H1 (cell line): ENCODE results near the gene DSE. TPM values are rescaled to one million over a fixed set of nuclear protein-coding genes. Genes with fewer than 3 reads are reported as not detected.

ENCODE experiments used
- CTCF ChIA-PET: fragments of 300-600 bp; sonication (Branson Sonifier 250); formaldehyde crosslinking; loops from one replicate; lab custom pipeline; 2021; ENCODE audit not compliant: partially characterized antibody; lab: Charles Lee
- POLR2A ChIA-PET: fragments of 300-600 bp; sonication (Branson Sonifier 250); formaldehyde crosslinking; loops from one replicate; lab custom pipeline; 2021; ENCODE audit warnings: inconsistent platforms; ENCODE audit not compliant: partially characterized antibody; lab: Charles Lee
- DNase-seq, 2 experiments: peaks; one replicate each; pipeline versions ENCODE4 v3.0.0 to v3.0.0-alpha.2; 2010 to 2022; ENCODE audit warnings: low spot score in 2 of 2, low read depth in 1 of 2, mixed read lengths in 1 of 2
- FAIRE-seq: peaks from 2 replicates; lab custom pipeline; 2011; peaks lifted over from hg19 to GRCh38; lab: Jason Lieb, UNC
- H2AFZ ChIP-seq: 2 replicates; pipeline ENCODE4 v1.8.1; 2012; ENCODE audit warnings: low read length, inconsistent platforms
- H2AK5ac ChIP-seq: 2 replicates; pipeline ENCODE4 v1.6.1; 2013; ENCODE audit warnings: low read depth, low read length
- H2BK120ac ChIP-seq: replicated peaks from 2 replicates; pipeline ENCODE3; 2013; ENCODE audit warnings: low read depth, low read length, inconsistent platforms
- H2BK12ac ChIP-seq: 2 replicates; pipeline ENCODE4 v1.6.1; 2013; ENCODE audit warnings: low read depth, low read length
- H2BK15ac ChIP-seq: 2 replicates; pipeline ENCODE4 v1.6.1; 2013; ENCODE audit warnings: low read length
- H2BK20ac ChIP-seq: 2 replicates; pipeline ENCODE4 v1.6.1; 2013; ENCODE audit warnings: low read length
- H2BK5ac ChIP-seq: 2 replicates; pipeline ENCODE4 v1.6.1; 2013; ENCODE audit warnings: low read depth, low read length
- H3K14ac ChIP-seq: 2 replicates; pipeline ENCODE4 v1.6.1; 2013; ENCODE audit warnings: inconsistent platforms; ENCODE audit not compliant: insufficient read length
- H3K18ac ChIP-seq: 2 replicates; pipeline ENCODE4 v1.6.1; 2013; ENCODE audit warnings: low read length; ENCODE audit errors: extremely low read depth
- H3K23ac ChIP-seq: 2 replicates; pipeline ENCODE4 v1.6.1; 2013; ENCODE audit warnings: inconsistent platforms; ENCODE audit not compliant: insufficient read length
- H3K23me2 ChIP-seq: 2 replicates; pipeline ENCODE4 v1.6.1; 2013; ENCODE audit warnings: low read depth, low read length
- H3K27ac ChIP-seq: 2 replicates; pipeline ENCODE4 v1.6.1; 2011; ENCODE audit warnings: low read depth, low read length, inconsistent platforms
- H3K27me3 ChIP-seq, 4 experiments: replicated peaks in 1 of 4; 1 replicate in 1 of 4; 2 replicates in 3 of 4; pipeline versions ENCODE4 v1.6.1 to v1.8.1; 2011 to 2013; ENCODE audit warnings: low read length in 3 of 4, mild to moderate bottlenecking in 3 of 4, inconsistent platforms in 2 of 4, mixed read lengths in 2 of 4, moderate library complexity in 1 of 4; ENCODE audit not compliant: control insufficient read depth in 3 of 4, insufficient read depth in 3 of 4; ENCODE audit errors: extremely low read depth in 1 of 4
- H3K36me3 ChIP-seq, 4 experiments: 2 replicates each; pipeline versions ENCODE4 v1.6.1 to v1.8.1; 2011 to 2013; ENCODE audit warnings: mild to moderate bottlenecking in 4 of 4, low read length in 3 of 4, moderate library complexity in 2 of 4, control low read depth in 1 of 4, inconsistent platforms in 1 of 4; ENCODE audit not compliant: insufficient read depth in 4 of 4, control insufficient read depth in 2 of 4
- H3K4ac ChIP-seq: replicated peaks from 2 replicates; pipeline ENCODE3; 2013; ENCODE audit warnings: low read length, low read depth, mixed read lengths, inconsistent platforms; ENCODE audit not compliant: insufficient read length
- H3K4me1 ChIP-seq, 4 experiments: replicated peaks in 1 of 4; 1 replicate in 1 of 4; 2 replicates in 3 of 4; pipeline versions ENCODE4 v1.6.1 to v1.8.1; 2011 to 2013; ENCODE audit warnings: low read length in 3 of 4, inconsistent platforms in 2 of 4, mixed read lengths in 1 of 4; ENCODE audit not compliant: insufficient read depth in 4 of 4, control insufficient read depth in 3 of 4
- H3K4me2 ChIP-seq, 2 experiments: 2 replicates each; pipeline versions ENCODE4 v1.6.1 to v1.8.1; 2011 to 2013; ENCODE audit warnings: low read depth in 2 of 2, low read length in 2 of 2, control low read depth in 1 of 2, inconsistent platforms in 1 of 2, mild to moderate bottlenecking in 1 of 2; ENCODE audit not compliant: insufficient read depth in 1 of 2
- H3K4me3 ChIP-seq, 4 experiments: fragments of 200-600, 300-600 bp in 1 of 4; sonication (generic), shearing (Covaris generic), sonication (Bioruptor Twin) in 1 of 4; 2 replicates each; pipeline versions ENCODE4 v1.5.1 to v1.8.1; 2011 to 2016; ENCODE audit warnings: low read length in 4 of 4, low read depth in 3 of 4, control low read depth in 2 of 4, inconsistent platforms in 2 of 4, mild to moderate bottlenecking in 2 of 4, mixed read lengths in 1 of 4, moderate library complexity in 1 of 4; ENCODE audit not compliant: insufficient read depth in 2 of 4; ENCODE audit errors: extremely low read depth in 1 of 4
- H3K56ac ChIP-seq: replicated peaks from 2 replicates; pipeline ENCODE3; 2013; ENCODE audit warnings: low read depth, mild to moderate bottlenecking, mixed read lengths, low read length, inconsistent platforms; ENCODE audit not compliant: insufficient read length
- H3K79me1 ChIP-seq: 2 replicates; pipeline ENCODE4 v1.6.1; 2013; ENCODE audit warnings: low read depth, low read length, control low read depth
- H3K79me2 ChIP-seq, 2 experiments: 2 replicates each; pipeline versions ENCODE4 v1.6.1 to v1.8.1; 2012 to 2013; ENCODE audit warnings: low read length in 2 of 2, mild to moderate bottlenecking in 2 of 2, inconsistent platforms in 1 of 2; ENCODE audit not compliant: insufficient read depth in 2 of 2, control insufficient read depth in 1 of 2
- H3K9ac ChIP-seq, 4 experiments: replicated peaks in 1 of 4; 1 replicate in 1 of 4; 2 replicates in 3 of 4; pipeline versions ENCODE4 v1.6.1 to v1.8.1; 2011 to 2013; ENCODE audit warnings: low read depth in 3 of 4, low read length in 3 of 4, control low read depth in 2 of 4, mild to moderate bottlenecking in 2 of 4, moderate library complexity in 2 of 4, inconsistent platforms in 1 of 4; ENCODE audit errors: extremely low read depth in 1 of 4
- H3K9me3 ChIP-seq, 2 experiments: 2 replicates each; pipeline versions ENCODE4 v1.6.1 to v1.8.1; 2012 to 2013; ENCODE audit warnings: mild to moderate bottlenecking in 2 of 2, moderate library complexity in 2 of 2, control low read depth in 1 of 2, inconsistent platforms in 1 of 2, low read depth in 1 of 2, low read length in 1 of 2, mixed read lengths in 1 of 2; ENCODE audit not compliant: insufficient read depth in 2 of 2
- H4K20me1 ChIP-seq, 2 experiments: replicated peaks in 1 of 2; 2 replicates each; pipeline versions ENCODE3 to v1.8.1; 2011 to 2013; ENCODE audit warnings: inconsistent platforms in 2 of 2, low read length in 2 of 2, mild to moderate bottlenecking in 1 of 2; ENCODE audit not compliant: insufficient read depth in 2 of 2, control insufficient read depth in 1 of 2
- H4K5ac ChIP-seq: 2 replicates; pipeline ENCODE4 v1.6.1; 2013; ENCODE audit warnings: low read length, low read depth, mixed read lengths, inconsistent platforms; ENCODE audit not compliant: insufficient read length
- H4K8ac ChIP-seq: 2 replicates; pipeline ENCODE4 v1.8.0; 2013; ENCODE audit warnings: mild to moderate bottlenecking, moderate library complexity, low read length, inconsistent platforms; ENCODE audit not compliant: insufficient read depth; ENCODE audit errors: extremely low read depth
- H4K91ac ChIP-seq: replicated peaks from 2 replicates; pipeline ENCODE3; 2013; ENCODE audit warnings: low read length, mixed read lengths, inconsistent platforms; ENCODE audit not compliant: insufficient read length
- EP300 ChIP-seq, 2 experiments: IDR thresholded peaks; 1 replicate in 1 of 2; 2 replicates in 1 of 2; pipeline ENCODE4 v1.6.1; 2011 to 2012; ENCODE audit warnings: low read depth in 2 of 2, low read length in 2 of 2, mild to moderate bottlenecking in 2 of 2, borderline replicate concordance in 1 of 2, inconsistent platforms in 1 of 2, moderate library complexity in 1 of 2
- GTF2F1 ChIP-seq: IDR thresholded peaks from 2 replicates; pipeline ENCODE4 v1.6.1; 2012; ENCODE audit warnings: low read depth, low read length, improper control_type of control experiment, borderline replicate concordance
- POU5F1 ChIP-seq: IDR thresholded peaks from 2 replicates; pipeline ENCODE4 v1.6.1; 2011; ENCODE audit warnings: low read depth, mild to moderate bottlenecking, low read length, moderate library complexity
- RNF2 ChIP-seq: fragments of 200-900, 300-1000 bp; sonication (generic); IDR thresholded peaks from 2 replicates; pipeline ENCODE4 v1.7.1; 2016; ENCODE audit warnings: borderline replicate concordance, low read depth, mild to moderate bottlenecking, antibody characterized with exemption, low read length; ENCODE audit not compliant: poor library complexity, severe bottlenecking; ENCODE audit errors: missing control alignments
- WGBS, 2 experiments: shearing (Covaris generic) in 1 of 2; methylation state at CpG; one replicate each; pipeline versions ENCODE4 v1.1.6 to v1.1.7; 2013 to 2015; ENCODE audit warnings: low lambda C conversion rate in 2 of 2, mixed read lengths in 2 of 2, inconsistent platforms in 1 of 2, low coverage in 1 of 2, missing lambda C conversion rate in 1 of 2; ENCODE audit not compliant: insufficient replicate concordance in 2 of 2, insufficient coverage in 1 of 2, insufficient read length in 1 of 2; ENCODE audit errors: extremely low coverage in 1 of 2, missing lambda C conversion rate in 1 of 2; 5-methylcytosine and 5-hydroxymethylcytosine counted together
- polyA plus RNA-seq, 7 experiments: library from polyadenylated mRNA; depleted of rRNA in 3 of 7; stranded (reverse) in 5 of 7; unstranded in 2 of 7; fragments of >200 nt in 5 of 7; fragments of 200-250 nt in 2 of 7; gene quantifications; 1 replicate in 5 of 7; 2 replicates in 1 of 7; 4 replicates in 1 of 7; pipeline versions ENCODE4 v1.2.1 to v1.2.3, GENCODE V29; 2011 to 2013; ENCODE audit warnings: missing spikeins in 2 of 7, mixed read lengths in 2 of 7
- total RNA-seq: library from RNA; stranded (reverse); fragmentation: NEBNext Ultra II Directional; extraction: Animal tissue kit (Norgen Biotek cat#: 25700); gene quantifications from 2 replicates; pipeline ENCODE4 v1.2.1, GENCODE V29; 2021

Gene DSE
- total and polyA plus RNA-seq, 2 of the 8 experiments (the other 6 are each of a cell fraction or from before 2014, with no cell fraction given) = 32.5 to 94.4 TPM

DNA sequence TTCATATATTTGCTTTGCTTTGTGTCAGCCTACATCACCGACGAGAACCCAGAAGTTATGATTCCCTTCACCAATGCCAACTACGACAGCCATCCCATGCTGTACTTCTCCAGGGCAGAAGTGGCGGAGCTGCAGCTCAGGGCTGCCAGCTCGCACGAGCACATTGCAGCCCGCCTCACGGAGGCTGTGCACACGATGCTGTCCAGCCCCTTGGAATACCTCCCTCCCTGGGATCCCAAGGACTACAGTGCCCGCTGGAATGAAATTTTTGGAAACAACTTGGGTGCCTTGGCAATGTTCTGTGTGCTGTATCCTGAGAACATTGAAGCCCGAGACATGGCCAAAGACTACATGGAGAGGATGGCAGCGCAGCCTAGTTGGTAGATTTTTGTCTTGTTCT, 28.5 kb downstream of the DSE start:
- H3K4ac ChIP-seq = no peak overlapping the region
- H2BK15ac ChIP-seq = no peak overlapping the region
- no peak overlapping the region for H2AK5ac ChIP-seq
- H4K20me1 ChIP-seq = peaks cover 1 to 4% of the 10 kb centered on the region in 2 experiments
- no peak for TF ChIP-seq RNF2
- TF ChIP-seq POU5F1 = no peak
- no peak for TF ChIP-seq EP300 (IDR thresholded peaks at IDR 0.05; ENCODE audit: borderline replicate concordance in 1 of 2, low read depth in 2 of 2, low read length in 2 of 2)
- no peak for TF ChIP-seq GTF2F1
- no peaks in the 10 kb centered on the region; the same call in 1 of the 2 replicates for H3K79me1 ChIP-seq
- H4K5ac ChIP-seq = no peak overlapping the region
- no peak overlapping the region for H3K27ac ChIP-seq
- H3K9me3 ChIP-seq = no peaks in the 10 kb centered on the region
- DNase-seq = no peak
- no peak overlapping the region for H3K4me2 ChIP-seq
- H3K56ac ChIP-seq = no peak overlapping the region
- H4K91ac ChIP-seq = no peak overlapping the region
- 94% methylated on average over 12 of the region's 12 CpGs; no CpG with 5 or more reads in 1 of the 2 experiments for WGBS, 2 experiments
- CTCF ChIA-PET = interaction anchor here (1.1 kb wide), 1 partner anchor 126 kb away, joined by 3 read pairs; no protein-coding TSS in a partner anchor
- H2BK12ac ChIP-seq = no peak overlapping the region
- no peak overlapping the region for H2BK120ac ChIP-seq
- POLR2A ChIA-PET = interaction anchor here (1.0 kb wide), 1 partner anchor 29 kb away, joined by 3 read pairs; no protein-coding TSS in a partner anchor
- no peak overlapping the region for H3K4me3 ChIP-seq
- no peak overlapping the region for H2AFZ ChIP-seq
- H3K79me2 ChIP-seq = peaks cover 0 to 84% of the 10 kb centered on the region in 2 experiments; a peak in 2 of 4 replicates
- H3K18ac ChIP-seq = no peak overlapping the region
- H3K23ac ChIP-seq = no peak overlapping the region
- no peaks in the 10 kb centered on the region for H3K23me2 ChIP-seq
- H3K4me1 ChIP-seq = peaks cover 0 to 2% (median 0%) of the 10 kb centered on the region in 4 experiments; a peak in 2 of 7 replicates
- H3K36me3 ChIP-seq = peaks cover 0 to 4% (median 1%) of the 10 kb centered on the region in 4 experiments; a peak in 3 of 8 replicates
- no peak for FAIRE-seq
- H3K9ac ChIP-seq = no peak overlapping the region
- H4K8ac ChIP-seq = no peak overlapping the region
- H3K14ac ChIP-seq = no peak overlapping the region
- no peak overlapping the region for H2BK5ac ChIP-seq
- peaks cover 0 to 2% (median 0%) of the 10 kb centered on the region in 4 experiments; a peak in 1 of 7 replicates for H3K27me3 ChIP-seq
- H2BK20ac ChIP-seq = no peak overlapping the region
